Activated T-helper 1 cell treated with anti-CD3 and anti-CD28 coated beads, Interleukin-12 subunit alpha, Interleukin-12 subunit beta, Interleukin-2, Interleukin-4 antibody, amounts not matched to agents 30 ng/mL and 10 ng/mL and 1 ng/mL, durations not matched to agents 14 hours and 24 hours and 36 hours (primary cell): Measurements from ENCODE around the gene MC2R. TPM values are rescaled to one million over a fixed set of nuclear protein-coding genes. Genes with fewer than 3 reads are reported as not detected.

Experiments
- DNase-seq: peaks from one replicate; pipeline ENCODE4 v3.0.0; 2021; ENCODE audit warnings: low spot score
- H3K27ac Mint-ChIP-seq: one replicate; pipeline ENCODE4 v1.8.0; 2021; ENCODE audit warnings: mild to moderate bottlenecking, mixed read lengths
- H3K27me3 Mint-ChIP-seq: one replicate; pipeline ENCODE4 v1.8.0; 2022; ENCODE audit warnings: mild to moderate bottlenecking, moderate library complexity, mixed read lengths; ENCODE audit not compliant: insufficient read depth
- H3K36me3 Mint-ChIP-seq: one replicate; pipeline ENCODE4 v1.8.0; 2021; ENCODE audit warnings: low read depth, mixed read lengths
- H3K4me1 Mint-ChIP-seq: one replicate; pipeline ENCODE4 v1.8.0; 2021; ENCODE audit warnings: low read depth, mixed read lengths
- H3K4me3 Mint-ChIP-seq: one replicate; pipeline ENCODE4 v1.8.0; 2021; ENCODE audit warnings: mild to moderate bottlenecking, moderate library complexity, mixed read lengths
- H3K9me3 Mint-ChIP-seq: one replicate; pipeline ENCODE4 v1.8.0; 2021; ENCODE audit warnings: mixed read lengths
- intact Hi-C: fragments of 100-400 bp; cut with micrococcal nuclease; formaldehyde crosslinking; loops from one replicate; pipeline ENCODE4 v1.15.1; 2024
- total RNA-seq: library from RNA; stranded (reverse); gene quantifications from 2 replicates; pipeline ENCODE4 v1.2.3, GENCODE V29; 2022

The MC2R gene
- not detected in 2 replicates for total RNA-seq

- H3K27ac Mint-ChIP-seq: no peak within 1 kb of the TSS
- no peaks in the 10 kb centered on the region for H3K4me1 Mint-ChIP-seq
- H3K36me3 Mint-ChIP-seq: no peaks in the 10 kb centered on the region
- no peak within 1 kb of the TSS for H3K4me3 Mint-ChIP-seq
- DNase-seq: no peak
- H3K27me3 Mint-ChIP-seq: no peaks in the 10 kb centered on the region
- H3K9me3 Mint-ChIP-seq: no peaks in the 10 kb centered on the region
- intact Hi-C loops: no loop called here
These were observed at the start of gene MC2R for GRCh38 chr18:13915391-13915790. TSS of gene MC2R (minus strand) at chr18:13915536. CDS start at chr18:13885518, 30,018 bp downstream.

- no peaks in the 10 kb centered on the region for H3K4me1 Mint-ChIP-seq
- intact Hi-C loops: no loop called here
- no peaks in the 10 kb centered on the region for H3K27me3 Mint-ChIP-seq
- H3K27ac Mint-ChIP-seq: no peak overlapping the region
- H3K4me3 Mint-ChIP-seq: no peak overlapping the region
- H3K36me3 Mint-ChIP-seq: no peaks in the 10 kb centered on the region
- no peak for DNase-seq
- H3K9me3 Mint-ChIP-seq: no peaks in the 10 kb centered on the region
These were observed 30.5 kb upstream of the MC2R start for GRCh38 chr18:13945811-13946210.

GRCh38 chr18:13943338-13943737 lies 28.0 kb upstream of the MC2R start:
- Mint-ChIP-seq H3K36me3 (no peaks in the 10 kb centered on the region), H3K27ac (no peak overlapping the region), H3K4me3 (no peak overlapping the region), H3K9me3 (no peaks in the 10 kb centered on the region), H3K27me3 (no peaks in the 10 kb centered on the region), H3K4me1 (no peaks in the 10 kb centered on the region)
- no peak for DNase-seq
- intact Hi-C loops: no loop called here

GRCh38 chr18:13940326-13940725 lies 25.0 kb upstream of the MC2R start:
- no peak overlapping the region for H3K4me3 Mint-ChIP-seq
- no peaks in the 10 kb centered on the region for H3K36me3 Mint-ChIP-seq
- H3K27me3 Mint-ChIP-seq: no peaks in the 10 kb centered on the region
- H3K4me1 Mint-ChIP-seq: no peaks in the 10 kb centered on the region
- no peaks in the 10 kb centered on the region for H3K9me3 Mint-ChIP-seq
- H3K27ac Mint-ChIP-seq: no peak overlapping the region
- intact Hi-C loops: no loop called here
- no peak for DNase-seq

- DNase-seq: no peak
- H3K4me1 Mint-ChIP-seq: no peaks in the 10 kb centered on the region
- H3K4me3 Mint-ChIP-seq: no peak overlapping the region
- H3K27me3 Mint-ChIP-seq: no peaks in the 10 kb centered on the region
- no peak overlapping the region for H3K27ac Mint-ChIP-seq
- no peaks in the 10 kb centered on the region for H3K36me3 Mint-ChIP-seq
- H3K9me3 Mint-ChIP-seq: no peaks in the 10 kb centered on the region
- intact Hi-C loops: no loop called here
These were observed 19.3 kb upstream of the MC2R start for GRCh38 chr18:13934676-13935075.

GRCh38 chr18:13934058-13934457 lies 18.7 kb upstream of the MC2R start:
- Mint-ChIP-seq H3K27ac (no peak overlapping the region), H3K27me3 (no peaks in the 10 kb centered on the region), H3K9me3 (peaks cover under 1% of the 10 kb centered on the region), H3K36me3 (no peaks in the 10 kb centered on the region), H3K4me1 (no peaks in the 10 kb centered on the region), H3K4me3 (no peak overlapping the region)
- DNase-seq: no peak
- intact Hi-C loops: no loop called here

- intact Hi-C loops: no loop called here
- no peaks in the 10 kb centered on the region for H3K27me3 Mint-ChIP-seq
- DNase-seq: no peak
- H3K9me3 Mint-ChIP-seq: peaks cover 9% of the 10 kb centered on the region
- H3K27ac Mint-ChIP-seq: no peak overlapping the region
- no peaks in the 10 kb centered on the region for H3K4me1 Mint-ChIP-seq
- H3K36me3 Mint-ChIP-seq: no peaks in the 10 kb centered on the region
- no peak overlapping the region for H3K4me3 Mint-ChIP-seq
These were observed 17.1 kb upstream of the MC2R start for GRCh38 chr18:13932285-13933025.

GRCh38 chr18:13930964-13931363 lies 15.6 kb upstream of the MC2R start:
- intact Hi-C loops: no loop called here
- H3K9me3 Mint-ChIP-seq: peaks cover 9% of the 10 kb centered on the region

GRCh38 chr18:13923221-13923620 lies 7.9 kb upstream of the MC2R start:
- DNase-seq: no peak
- Mint-ChIP-seq H3K4me1 (no peaks in the 10 kb centered on the region), H3K9me3 (peaks cover 3% of the 10 kb centered on the region), H3K27me3 (no peaks in the 10 kb centered on the region), H3K27ac (no peak overlapping the region), H3K36me3 (no peaks in the 10 kb centered on the region), H3K4me3 (no peak overlapping the region)
- intact Hi-C loops: no loop called here

More at GRCh38 chr18:13930964-13931363, 15.6 kb upstream of the MC2R start:
- H3K4me3 Mint-ChIP-seq: no peak overlapping the region
- H3K4me1 Mint-ChIP-seq: no peaks in the 10 kb centered on the region
- no peak for DNase-seq
- H3K27me3 Mint-ChIP-seq: no peaks in the 10 kb centered on the region
- H3K27ac Mint-ChIP-seq: no peak overlapping the region
- H3K36me3 Mint-ChIP-seq: no peaks in the 10 kb centered on the region

- no peaks in the 10 kb centered on the region for H3K36me3 Mint-ChIP-seq
- intact Hi-C loops: no loop called here
- H3K4me1 Mint-ChIP-seq: no peaks in the 10 kb centered on the region
- no peaks in the 10 kb centered on the region for H3K27me3 Mint-ChIP-seq
- no peak for DNase-seq
- H3K4me3 Mint-ChIP-seq: no peak overlapping the region
- no peak overlapping the region for H3K27ac Mint-ChIP-seq
- H3K9me3 Mint-ChIP-seq: no peaks in the 10 kb centered on the region
These were observed 3.6 kb upstream of the MC2R start for GRCh38 chr18:13918898-13919297.

- no peak overlapping the region for H3K27ac Mint-ChIP-seq
These were observed 2.1 kb upstream of the MC2R start for GRCh38 chr18:13917401-13917800.

GRCh38 chr18:13916559-13916958 lies 1.2 kb upstream of the MC2R start:
- Mint-ChIP-seq H3K4me3 (no peak overlapping the region), H3K36me3 (no peaks in the 10 kb centered on the region), H3K9me3 (no peaks in the 10 kb centered on the region), H3K27ac (no peak overlapping the region), H3K27me3 (no peaks in the 10 kb centered on the region), H3K4me1 (no peaks in the 10 kb centered on the region)
- intact Hi-C loops: no loop called here
- no peak for DNase-seq

More at GRCh38 chr18:13917401-13917800, 2.1 kb upstream of the MC2R start:
- intact Hi-C loops: no loop called here
- no peaks in the 10 kb centered on the region for H3K27me3 Mint-ChIP-seq
- no peak for DNase-seq
- no peak overlapping the region for H3K4me3 Mint-ChIP-seq
- H3K9me3 Mint-ChIP-seq: no peaks in the 10 kb centered on the region
- H3K36me3 Mint-ChIP-seq: no peaks in the 10 kb centered on the region
- H3K4me1 Mint-ChIP-seq: no peaks in the 10 kb centered on the region

GRCh38 chr18:13915995-13916431 lies 677 bp upstream of the MC2R start:
- H3K36me3 Mint-ChIP-seq: no peaks in the 10 kb centered on the region
- no peak overlapping the region for H3K27ac Mint-ChIP-seq
- no peaks in the 10 kb centered on the region for H3K27me3 Mint-ChIP-seq
- DNase-seq: no peak
- H3K4me1 Mint-ChIP-seq: no peaks in the 10 kb centered on the region
- no peak overlapping the region for H3K4me3 Mint-ChIP-seq
- intact Hi-C loops: no loop called here
- no peaks in the 10 kb centered on the region for H3K9me3 Mint-ChIP-seq

GRCh38 chr18:13914756-13915155 lies 580 bp downstream of the MC2R start:
- H3K4me3 Mint-ChIP-seq: no peak overlapping the region
- intact Hi-C loops: no loop called here
- H3K9me3 Mint-ChIP-seq: no peaks in the 10 kb centered on the region

More at GRCh38 chr18:13914756-13915155, 580 bp downstream of the MC2R start:
- H3K27ac Mint-ChIP-seq: no peak overlapping the region
- no peaks in the 10 kb centered on the region for H3K4me1 Mint-ChIP-seq
- H3K27me3 Mint-ChIP-seq: no peaks in the 10 kb centered on the region
- no peak for DNase-seq
- no peaks in the 10 kb centered on the region for H3K36me3 Mint-ChIP-seq
